KMS-11 (cell line): Measurements from ENCODE around the gene ZNRF4.

Source experiments
- H2AFZ ChIP-seq: fragments of 200-600 bp; sonication (generic); 2 replicates; pipeline ENCODE4 v1.6.1; 2016; ENCODE audit warnings: antibody characterized with exemption, mixed run types, low read depth
- H3K27ac ChIP-seq: fragments of 200-600 bp; sonication (generic); 2 replicates; pipeline ENCODE4 v1.6.1; 2016; ENCODE audit warnings: mild to moderate bottlenecking, mixed run types
- H3K27me3 ChIP-seq: fragments of 200-600 bp; sonication (generic); 2 replicates; pipeline ENCODE4 v1.6.1; 2017; ENCODE audit warnings: mild to moderate bottlenecking, low read depth, mixed run types, moderate library complexity; ENCODE audit not compliant: insufficient read depth
- H3K36me3 ChIP-seq: fragments of 200-600 bp; sonication (generic); 2 replicates; pipeline ENCODE4 v1.6.1; 2017; ENCODE audit warnings: mild to moderate bottlenecking, mixed run types; ENCODE audit not compliant: insufficient read depth
- H3K4me1 ChIP-seq: fragments of 200-600 bp; sonication (generic); 2 replicates; pipeline ENCODE4 v1.6.1; 2016; ENCODE audit warnings: mild to moderate bottlenecking, low read depth, mixed run types; ENCODE audit not compliant: poor library complexity, severe bottlenecking
- H3K4me2 ChIP-seq: fragments of 200-600 bp; sonication (generic); 2 replicates; pipeline ENCODE4 v1.7.0; 2016; ENCODE audit warnings: mild to moderate bottlenecking, mixed run types
- H3K4me3 ChIP-seq: fragments of 200-600 bp; sonication (generic); IDR thresholded peaks from 2 replicates; pipeline ENCODE4 v1.6.1; 2017; ENCODE audit warnings: low read depth, low read length, mixed read lengths; ENCODE audit not compliant: insufficient read depth
- H3K79me2 ChIP-seq: fragments of 200-600 bp; sonication (generic); 2 replicates; pipeline ENCODE4 v1.6.1; 2016; ENCODE audit warnings: low read depth, mixed run types; ENCODE audit not compliant: insufficient read depth
- H3K9ac ChIP-seq: fragments of 200-600 bp; sonication (generic); 2 replicates; pipeline ENCODE4 v1.6.1; 2016; ENCODE audit warnings: mild to moderate bottlenecking, mixed run types
- H4K20me1 ChIP-seq: fragments of 200-600 bp; sonication (generic); 2 replicates; pipeline ENCODE4 v1.6.1; 2016; ENCODE audit warnings: mild to moderate bottlenecking, mixed run types; ENCODE audit not compliant: insufficient read depth
- TF ChIP-seq, protein P1 (sequence below): fragments of 200-600 bp; sonication (generic); conservative IDR thresholded peaks from 2 replicates; pipeline ENCODE4 v1.6.1; 2017; ENCODE audit warnings: low read depth, mild to moderate bottlenecking, antibody characterized with exemption, low read length, moderate library complexity, mixed read lengths

ZNRF4 gene

DNA sequence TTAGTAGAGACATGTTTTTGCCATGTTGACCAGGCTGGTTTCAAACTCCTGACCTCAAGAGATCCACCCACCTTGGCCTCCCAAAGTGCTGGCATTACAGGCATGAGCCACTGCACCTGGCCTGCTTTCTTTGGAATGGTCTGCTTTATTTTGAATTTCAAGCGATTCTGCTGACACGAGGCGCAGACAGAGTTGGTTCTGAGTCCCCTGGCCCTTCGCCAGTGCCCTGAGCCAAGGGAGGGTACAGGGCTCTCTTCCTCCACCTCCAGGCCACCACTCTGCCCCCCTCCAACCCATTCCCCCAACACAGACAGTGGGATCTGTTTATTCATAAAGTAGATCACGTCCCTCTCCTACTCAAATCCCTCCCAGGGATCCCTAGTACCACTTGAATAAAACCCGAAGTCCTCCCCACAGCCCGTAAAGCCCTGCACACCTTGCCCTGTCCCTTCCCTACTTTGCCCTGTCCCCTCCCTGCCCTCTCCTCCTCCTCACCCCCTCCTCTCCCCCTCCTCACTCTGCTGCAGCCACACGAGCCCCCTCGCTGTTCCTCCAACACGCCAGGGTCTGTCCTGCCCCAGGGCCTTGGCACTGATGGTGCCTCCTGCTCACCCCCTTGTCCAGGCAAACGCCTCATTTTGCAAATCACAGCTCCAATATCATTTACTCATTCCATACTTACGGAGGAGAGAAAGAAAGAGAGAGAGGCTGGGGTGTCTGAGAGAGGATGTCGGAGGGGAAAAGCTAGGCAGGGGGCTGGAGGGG, 22.4 kb downstream of the ZNRF4 start:
- Histone ChIP-seq H3K27me3 (peaks cover 15% of the 10 kb centered on the region; the same call in 1 of the 2 replicates), H3K36me3 (no peaks in the 10 kb centered on the region), H2AFZ (no peak overlapping the region), H3K4me1 (no peaks in the 10 kb centered on the region), H3K4me3 (no peak overlapping the region), H4K20me1 (no peaks in the 10 kb centered on the region), H3K9ac (no peak overlapping the region), H3K4me2 (no peak overlapping the region), H3K79me2 (no peaks in the 10 kb centered on the region), H3K27ac (no peak overlapping the region)
- TF ChIP-seq, protein P1, sequence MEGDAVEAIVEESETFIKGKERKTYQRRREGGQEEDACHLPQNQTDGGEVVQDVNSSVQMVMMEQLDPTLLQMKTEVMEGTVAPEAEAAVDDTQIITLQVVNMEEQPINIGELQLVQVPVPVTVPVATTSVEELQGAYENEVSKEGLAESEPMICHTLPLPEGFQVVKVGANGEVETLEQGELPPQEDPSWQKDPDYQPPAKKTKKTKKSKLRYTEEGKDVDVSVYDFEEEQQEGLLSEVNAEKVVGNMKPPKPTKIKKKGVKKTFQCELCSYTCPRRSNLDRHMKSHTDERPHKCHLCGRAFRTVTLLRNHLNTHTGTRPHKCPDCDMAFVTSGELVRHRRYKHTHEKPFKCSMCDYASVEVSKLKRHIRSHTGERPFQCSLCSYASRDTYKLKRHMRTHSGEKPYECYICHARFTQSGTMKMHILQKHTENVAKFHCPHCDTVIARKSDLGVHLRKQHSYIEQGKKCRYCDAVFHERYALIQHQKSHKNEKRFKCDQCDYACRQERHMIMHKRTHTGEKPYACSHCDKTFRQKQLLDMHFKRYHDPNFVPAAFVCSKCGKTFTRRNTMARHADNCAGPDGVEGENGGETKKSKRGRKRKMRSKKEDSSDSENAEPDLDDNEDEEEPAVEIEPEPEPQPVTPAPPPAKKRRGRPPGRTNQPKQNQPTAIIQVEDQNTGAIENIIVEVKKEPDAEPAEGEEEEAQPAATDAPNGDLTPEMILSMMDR: no peak

DNA sequence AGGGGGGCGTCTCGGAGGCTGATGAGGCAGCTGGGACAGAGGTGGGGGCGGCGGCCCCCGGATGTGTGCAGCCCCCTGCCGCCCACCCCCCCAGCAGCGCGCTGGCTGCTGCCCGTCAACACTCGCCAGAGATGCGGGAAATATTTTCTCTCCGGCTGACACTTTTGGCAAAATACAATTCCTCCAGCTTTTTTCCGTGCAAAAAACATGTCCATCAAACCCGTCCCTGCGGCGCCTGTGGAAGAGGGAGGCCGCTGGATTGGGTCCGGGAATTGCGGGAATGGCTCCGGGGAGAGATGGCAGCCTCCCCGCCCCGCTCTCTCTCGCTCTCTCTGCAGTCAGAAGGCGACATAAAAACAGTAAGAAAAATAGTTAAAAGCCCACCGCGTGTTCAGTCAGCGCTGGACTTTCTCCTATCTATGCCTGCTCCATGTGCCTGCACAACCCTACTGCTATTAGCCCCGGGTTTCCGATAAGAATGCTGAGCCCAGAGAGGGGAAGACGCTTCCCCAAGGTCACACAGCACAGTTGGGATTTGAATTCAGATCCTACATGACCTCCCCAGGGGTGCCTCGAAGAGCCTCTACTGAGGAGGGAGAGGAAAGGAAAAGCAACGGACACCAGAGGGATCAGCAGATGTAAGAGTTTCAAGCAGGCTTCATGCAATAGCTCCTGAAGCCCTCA, 23.2 kb downstream of the ZNRF4 start:
- Histone ChIP-seq H3K79me2 (no peaks in the 10 kb centered on the region), H3K4me3 (no peak overlapping the region), H4K20me1 (no peaks in the 10 kb centered on the region), H3K9ac (no peak overlapping the region), H3K4me2 (no peak overlapping the region), H3K4me1 (no peaks in the 10 kb centered on the region), H3K27ac (no peak overlapping the region), H3K36me3 (no peaks in the 10 kb centered on the region), H2AFZ (no peak overlapping the region), H3K27me3 (peaks cover 13% of the 10 kb centered on the region; the same call in 1 of the 2 replicates)
- TF ChIP-seq, protein P1: no peak

DNA sequence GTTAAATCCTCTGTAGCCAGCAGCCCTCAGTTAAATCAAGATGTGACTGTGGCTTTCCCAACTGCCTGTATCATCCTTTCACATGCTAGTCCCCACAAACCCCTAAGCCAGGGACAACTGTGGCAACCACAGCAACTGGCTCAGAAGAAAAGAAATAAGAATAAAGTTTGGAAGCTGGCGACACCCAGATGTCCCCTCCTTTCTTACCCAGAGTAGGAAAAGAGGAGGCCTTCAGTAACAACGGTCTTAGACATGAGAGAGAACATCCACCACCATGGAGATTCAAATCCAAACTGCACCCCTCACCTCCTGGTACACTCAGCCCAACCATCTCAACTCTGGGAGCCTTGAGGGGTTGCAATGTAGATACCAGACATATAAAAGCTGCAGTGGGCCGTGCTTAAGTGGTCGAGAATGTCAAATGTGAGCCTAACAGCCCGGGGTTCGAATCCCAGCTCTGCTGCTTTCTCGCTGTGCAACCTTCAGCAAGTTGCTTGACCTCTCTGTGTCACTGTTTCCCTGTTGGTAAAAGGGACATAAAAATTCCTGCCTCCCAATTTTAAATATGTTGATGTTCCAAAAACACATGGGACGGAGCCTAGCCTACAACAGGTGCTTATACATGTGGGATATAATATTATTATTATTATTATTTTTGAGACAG, 23.8 kb downstream of the ZNRF4 start:
- no peaks in the 10 kb centered on the region for H3K79me2 ChIP-seq
- H3K4me2 ChIP-seq: no peak overlapping the region
- H3K36me3 ChIP-seq: no peaks in the 10 kb centered on the region
- TF ChIP-seq, protein P1: no peak
- H3K4me3 ChIP-seq: no peak overlapping the region
- no peak overlapping the region for H2AFZ ChIP-seq
- no peak overlapping the region for H3K9ac ChIP-seq
- no peaks in the 10 kb centered on the region for H4K20me1 ChIP-seq
- no peaks in the 10 kb centered on the region for H3K4me1 ChIP-seq
- H3K27ac ChIP-seq: no peak overlapping the region
- peaks cover 12% of the 10 kb centered on the region; the same call in 1 of the 2 replicates for H3K27me3 ChIP-seq

DNA sequence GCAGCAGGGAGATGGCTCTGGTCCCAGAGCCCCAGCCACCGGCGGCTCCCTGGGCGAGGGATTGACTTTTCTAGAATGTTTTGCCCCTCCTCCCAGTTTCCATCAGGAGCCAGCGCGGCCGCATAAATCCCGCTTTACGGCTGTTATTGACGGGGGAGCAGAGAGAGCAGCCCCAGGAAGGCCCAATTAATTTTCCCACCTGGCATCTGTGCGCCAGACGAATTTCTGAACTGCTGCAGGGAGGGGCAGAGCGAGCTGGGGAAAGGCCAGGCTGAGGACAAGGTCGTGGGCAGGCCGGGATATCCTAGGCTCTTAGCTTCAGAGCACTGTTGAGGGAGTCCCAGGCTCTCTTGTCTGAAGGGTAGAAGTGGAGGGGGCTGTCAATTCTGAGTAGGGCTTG, 24.7 kb downstream of the ZNRF4 start:
- peaks cover 15% of the 10 kb centered on the region; the same call in 1 of the 2 replicates for H3K27me3 ChIP-seq
- H3K4me3 ChIP-seq: no peak overlapping the region
- no peaks in the 10 kb centered on the region for H3K79me2 ChIP-seq
- no peaks in the 10 kb centered on the region for H3K36me3 ChIP-seq
- no peaks in the 10 kb centered on the region for H4K20me1 ChIP-seq
- no peak overlapping the region for H3K27ac ChIP-seq
- H3K4me2 ChIP-seq: no peak overlapping the region
- H3K9ac ChIP-seq: no peak overlapping the region
- no peak overlapping the region for H2AFZ ChIP-seq
- no peaks in the 10 kb centered on the region for H3K4me1 ChIP-seq
- TF ChIP-seq, protein P1: no peak
